ENCODE measurements around the gene TP73.
"Not testable (repeated sequence)": the region's sequence is repeated elsewhere in the genome, so short reads cannot be mapped to it uniquely, and the experiment has no call there.

The TP73 gene

GRCh38 chr1:3711780-3712451 lies 59.6 kb downstream of the TP73 start:
- DNase-seq = no peak

DNA sequence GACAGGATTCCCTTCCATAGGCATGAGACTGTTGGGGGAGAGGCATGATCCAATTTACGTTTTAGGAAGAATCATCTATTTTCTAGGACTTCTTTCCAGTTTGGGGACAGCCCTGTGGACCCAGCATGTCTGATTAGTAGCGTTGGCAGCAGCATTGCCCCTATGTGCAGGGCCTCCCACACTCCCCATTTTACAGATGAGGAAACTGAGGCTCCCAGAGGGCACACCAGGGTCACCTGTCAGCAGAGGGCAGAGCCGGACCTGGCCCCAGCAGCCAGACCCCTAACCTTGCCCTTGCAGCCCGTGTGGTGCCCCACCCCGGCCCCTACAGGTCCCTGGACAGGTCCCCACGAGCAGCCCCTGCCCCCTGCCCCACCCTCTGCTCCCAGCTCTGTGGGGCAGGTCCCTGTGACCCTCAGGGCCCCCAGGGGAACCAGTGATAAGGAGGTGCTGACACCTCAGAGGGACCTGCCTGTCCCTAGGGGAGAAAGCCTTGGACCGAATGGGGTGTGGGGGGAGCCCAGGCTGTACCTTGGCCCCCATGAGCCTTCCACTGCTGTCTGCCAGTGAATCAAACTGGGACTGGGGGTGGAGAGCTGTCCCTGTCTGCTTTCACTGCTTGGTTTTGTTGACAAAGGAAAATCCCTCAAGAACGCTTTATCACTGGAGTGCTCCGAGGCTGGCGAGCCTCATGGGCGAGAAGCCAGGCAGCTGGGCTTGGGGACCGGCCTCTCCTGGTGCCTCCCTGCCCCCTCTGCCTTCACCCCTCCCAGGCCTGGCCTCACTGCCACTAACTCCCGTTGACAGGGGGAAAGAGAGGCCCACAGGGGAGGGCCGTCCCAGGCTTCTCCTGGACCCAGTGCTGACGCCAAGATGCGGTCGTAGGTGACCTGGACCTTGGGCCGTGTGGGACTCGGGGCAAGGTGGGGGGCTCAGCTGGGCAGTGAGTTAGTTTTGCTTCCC lies 60.5 kb downstream of the TP73 start:
- DNase-seq = no peak

DNA sequence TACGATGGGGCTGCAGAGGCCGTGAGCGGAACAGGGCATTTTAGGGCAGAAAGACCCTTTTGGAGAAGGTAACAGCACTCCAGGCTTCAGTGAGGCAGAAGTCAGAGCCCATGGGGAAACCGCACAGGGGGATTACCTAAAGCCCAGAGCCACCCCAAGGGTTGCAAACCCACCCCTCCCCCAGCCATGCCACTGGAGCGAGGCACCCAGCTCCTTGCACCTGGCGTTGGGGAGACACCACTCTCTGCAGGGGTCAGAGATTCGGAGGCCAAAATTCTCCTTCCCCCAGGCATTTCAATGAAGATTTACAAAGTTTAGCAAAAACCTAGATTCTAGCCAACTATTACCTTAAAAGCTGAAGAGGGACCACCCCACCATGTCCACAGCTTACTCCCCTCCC lies 61.5 kb downstream of the TP73 start:
- DNase-seq = no peak

DNA sequence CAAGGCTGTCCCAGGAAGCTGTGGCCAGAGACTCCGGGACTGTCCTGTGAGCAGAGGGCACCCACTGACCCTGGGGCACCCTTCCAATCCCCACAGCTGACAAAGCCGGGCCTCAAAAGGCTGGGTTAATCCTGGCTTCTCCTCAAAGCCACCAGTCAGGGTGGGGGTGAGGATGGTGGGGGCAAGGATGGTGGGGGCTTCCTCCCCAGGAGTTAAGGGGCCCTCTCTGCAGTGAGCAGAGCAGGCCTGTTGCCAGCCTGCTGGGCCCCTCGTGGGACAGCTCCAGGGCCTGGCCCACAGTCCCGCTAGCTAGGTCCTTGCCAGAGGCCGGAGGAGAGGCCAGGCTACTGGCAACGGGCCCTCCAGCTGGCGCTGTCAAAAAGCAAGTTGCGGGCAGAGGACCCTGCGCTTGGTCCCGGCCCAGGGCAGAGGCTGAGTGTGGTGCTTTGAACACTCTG lies 62.0 kb downstream of the TP73 start:
- DNase-seq = no peak

GRCh38 chr1:3714814-3715213 lies 62.5 kb downstream of the TP73 start:
- no peak for DNase-seq

DNA sequence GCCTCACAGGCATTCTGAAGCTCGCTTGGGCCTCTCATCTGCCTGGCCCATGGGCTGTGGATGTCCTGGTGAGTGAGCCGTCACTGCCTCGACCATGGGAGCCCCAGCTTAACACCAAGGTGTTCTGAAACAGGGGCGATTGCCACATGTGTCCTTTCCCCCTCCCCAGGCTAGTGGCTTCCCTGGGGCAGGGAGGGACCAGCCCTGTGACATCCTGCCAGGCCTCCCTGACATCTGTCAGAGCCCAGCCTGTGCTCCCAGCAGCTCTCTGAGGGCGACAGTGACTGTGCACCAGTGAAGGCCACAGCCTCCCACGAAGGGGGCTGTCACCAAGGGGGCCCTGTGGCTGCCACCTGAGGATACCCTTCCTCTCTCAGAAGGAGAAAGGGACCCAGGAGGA lies 64.0 kb downstream of the TP73 start:
- DNase-seq = no peak

GRCh38 chr1:3717041-3717714 lies 64.9 kb downstream of the TP73 start:
- no peak for DNase-seq

- DNase-seq = no peak
Measured at GRCh38 chr1:3717715-3718601, 65.6 kb downstream of the TP73 start.

DNA sequence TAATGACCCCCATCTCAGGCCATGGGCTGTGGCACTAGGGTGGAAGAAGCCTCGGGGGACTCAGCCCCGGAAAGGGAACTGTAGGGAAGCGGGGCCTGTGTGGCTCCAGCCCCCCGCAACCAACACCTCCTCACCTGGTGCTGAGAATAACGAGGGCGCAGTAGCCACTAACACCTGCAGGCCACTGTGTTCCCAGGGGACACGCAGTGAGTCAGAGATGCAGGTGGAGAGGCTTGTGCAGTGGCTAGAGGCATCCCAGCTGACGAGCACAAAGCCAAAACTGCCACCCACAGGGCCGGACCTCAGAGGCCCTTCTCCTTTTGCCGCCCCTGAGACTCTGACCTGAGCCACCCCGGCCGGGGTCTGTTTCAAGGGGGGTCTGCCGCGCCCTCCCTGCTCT lies 66.4 kb downstream of the TP73 start:
- DNase-seq = no peak

GRCh38 chr1:3721955-3722465 lies 69.7 kb downstream of the TP73 start:
- no peak for DNase-seq

- no peak for DNase-seq
Measured at GRCh38 chr1:3722846-3723245, 70.5 kb downstream of the TP73 start.

- DNase-seq = not testable (repeated sequence)
Measured at GRCh38 chr1:3724416-3725030, 72.2 kb downstream of the TP73 start.

DNA sequence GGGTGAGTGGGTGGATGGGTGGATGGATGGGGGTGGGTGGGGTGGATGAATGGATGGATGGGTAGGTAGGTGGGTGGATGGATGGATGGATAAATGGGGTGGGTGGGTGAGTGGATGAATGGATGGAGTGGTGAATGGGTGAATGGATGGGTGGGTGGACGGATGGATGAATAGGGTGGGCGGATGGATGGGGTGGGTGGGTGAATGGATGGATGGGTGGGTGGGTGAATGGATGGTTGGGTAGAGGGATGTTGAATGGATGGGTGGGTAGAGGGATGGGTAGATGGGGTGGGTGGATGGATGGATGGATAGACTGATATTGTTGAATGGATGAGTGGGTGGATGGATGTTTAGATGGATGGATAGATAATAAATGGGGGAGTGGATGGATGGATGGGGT lies 73.0 kb downstream of the TP73 start:
- no peak for DNase-seq

DNA sequence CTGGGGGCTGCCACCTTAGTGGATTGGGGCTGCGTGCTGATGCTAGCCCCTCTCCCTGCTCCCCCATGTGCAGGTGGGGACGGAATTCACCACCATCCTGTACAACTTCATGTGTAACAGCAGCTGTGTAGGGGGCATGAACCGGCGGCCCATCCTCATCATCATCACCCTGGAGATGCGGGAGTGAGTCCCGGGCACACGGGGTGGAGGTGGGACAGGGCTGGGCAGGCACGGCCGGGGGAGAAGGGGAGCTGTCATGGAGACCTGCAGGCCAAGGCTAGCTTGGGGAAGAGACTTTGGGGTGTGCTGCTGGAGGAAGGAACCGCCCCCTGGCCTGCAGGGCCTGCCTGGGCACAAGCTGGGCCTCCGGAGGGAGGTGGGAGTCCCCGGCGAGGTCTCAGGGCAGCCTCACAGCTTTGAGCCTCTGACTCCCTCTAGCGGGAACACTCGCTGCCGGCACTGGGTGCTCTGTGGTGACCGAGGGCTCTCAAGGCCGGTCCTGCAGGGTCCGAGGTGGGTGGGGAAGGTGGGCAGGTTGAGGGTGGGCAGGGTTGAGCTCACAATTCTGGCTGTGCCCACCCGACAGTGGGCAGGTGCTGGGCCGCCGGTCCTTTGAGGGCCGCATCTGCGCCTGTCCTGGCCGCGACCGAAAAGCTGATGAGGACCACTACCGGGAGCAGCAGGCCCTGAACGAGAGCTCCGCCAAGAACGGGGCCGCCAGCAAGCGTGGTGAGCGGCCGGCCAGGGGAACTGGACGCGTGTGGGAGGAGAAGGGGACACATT lies 74.9 kb downstream of the TP73 start:
- DNase-seq = no peak

GRCh38 chr1:3727825-3728776 lies 75.8 kb downstream of the TP73 start:
- no peak for DNase-seq

DNA sequence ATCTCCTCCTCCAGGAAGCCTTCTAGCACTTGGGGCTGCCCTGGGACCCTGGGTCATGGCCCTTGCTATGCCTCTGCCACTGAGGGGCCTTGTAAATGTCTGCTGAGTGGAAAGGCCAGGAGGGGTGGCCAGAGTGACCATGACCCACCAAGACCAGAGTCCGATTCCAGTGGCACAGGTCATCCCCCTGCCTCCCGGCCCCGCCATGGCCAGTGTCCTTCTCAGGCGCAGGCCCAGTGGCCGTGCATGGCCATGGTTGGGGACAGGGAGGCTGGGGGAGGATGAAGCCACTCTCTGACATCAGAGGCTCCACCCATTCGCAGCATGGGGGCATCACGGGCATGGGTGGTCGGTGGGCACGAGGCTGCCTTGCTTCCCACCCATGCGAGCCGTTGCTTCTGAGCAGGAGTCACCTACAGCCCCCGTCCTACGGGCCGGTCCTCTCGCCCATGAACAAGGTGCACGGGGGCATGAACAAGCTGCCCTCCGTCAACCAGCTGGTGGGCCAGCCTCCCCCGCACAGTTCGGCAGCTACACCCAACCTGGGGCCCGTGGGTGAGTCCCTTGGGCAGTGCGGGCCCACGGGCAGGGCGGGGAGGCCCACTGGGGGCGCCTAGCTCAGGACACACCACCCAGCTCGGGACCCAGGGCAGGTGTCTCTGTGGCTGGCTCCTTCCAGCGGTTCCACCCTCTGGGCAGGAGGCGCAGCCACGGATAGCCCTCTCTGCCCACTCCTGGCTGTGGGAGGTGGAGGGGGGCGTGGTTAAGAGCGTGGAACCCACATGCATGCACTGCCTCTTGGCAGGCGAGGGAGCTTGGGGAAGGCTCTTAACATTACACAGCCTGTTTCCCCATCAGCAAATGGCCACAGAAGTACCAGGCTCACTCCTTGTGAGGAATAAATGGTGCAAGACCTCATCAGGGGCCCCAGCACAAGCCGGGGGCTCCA lies 77.6 kb downstream of the TP73 start:
- DNase-seq = no peak

DNA sequence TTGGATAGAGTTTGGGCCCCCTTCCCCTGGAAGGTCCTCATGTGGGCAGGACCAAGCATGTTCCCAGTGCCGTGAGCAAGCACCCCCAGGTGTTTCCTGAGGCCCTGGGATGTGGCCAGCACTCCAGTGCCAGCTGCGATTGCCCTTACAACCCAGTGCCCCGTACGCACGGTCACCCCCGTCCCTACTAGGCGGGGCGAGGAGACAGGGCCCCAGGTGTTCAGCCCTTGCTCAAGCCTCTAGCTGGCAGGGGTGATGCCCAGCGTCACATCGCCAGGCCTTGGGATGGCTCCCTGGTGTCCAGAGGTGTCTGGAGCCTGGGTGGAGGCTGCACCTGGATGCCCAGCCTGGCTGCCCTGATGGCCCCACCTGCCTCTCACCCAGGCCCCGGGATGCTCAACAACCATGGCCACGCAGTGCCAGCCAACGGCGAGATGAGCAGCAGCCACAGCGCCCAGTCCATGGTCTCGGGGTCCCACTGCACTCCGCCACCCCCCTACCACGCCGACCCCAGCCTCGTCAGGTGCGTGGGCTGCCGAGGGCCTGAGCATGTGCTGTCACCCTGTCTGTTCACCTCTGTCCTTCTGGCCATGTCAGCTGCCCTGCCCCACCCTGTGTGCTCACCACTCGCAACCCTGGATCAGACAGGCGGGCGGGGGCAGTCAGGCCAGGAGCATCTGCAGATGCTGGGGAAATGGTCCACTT lies 78.4 kb downstream of the TP73 start:
- no peak for DNase-seq
